ENCODE measurements around the gene GPR162. TPM values are rescaled to one million over a fixed set of nuclear protein-coding genes. Genes with fewer than 3 reads are reported as not detected.

GPR162 gene
- total and polyA plus RNA-seq, 10 of the 15 experiments (the other 5 are each of a cell fraction or from before 2014, with no cell fraction given), result not detected

- Histone ChIP-seq H3K27me3 (replicated peaks in 1 of 2; ENCODE audit: control insufficient read depth in 2 of 2, insufficient read depth in 2 of 2, low read length in 1 of 2) (peaks cover 2 to 4% of the 10 kb centered on the region in 2 experiments; a peak in 3 of 4 replicates), H3K9me3 (replicated peaks; ENCODE audit: control insufficient read depth, insufficient read depth, low read length) (no peaks in the 10 kb centered on the region), H3K4me2 (ENCODE audit: control insufficient read depth, insufficient read depth) (no peak overlapping the region), H3K79me2 (ENCODE audit: control insufficient read depth, insufficient read depth, low read length) (no peaks in the 10 kb centered on the region), H4K20me1 (ENCODE audit: control insufficient read depth, insufficient read depth) (no peaks in the 10 kb centered on the region), H3K27ac (ENCODE audit: control insufficient read depth, insufficient read depth) (no peak overlapping the region), H3K4me3 (no peak overlapping the region), H2AFZ (ENCODE audit: control insufficient read depth, low read depth, low read length) (no peak overlapping the region), H3K36me3 (ENCODE audit: control insufficient read depth in 2 of 2, insufficient read depth in 2 of 2, low read length in 1 of 2) (no peaks in the 10 kb centered on the region), H3K4me1 (ENCODE audit: control insufficient read depth, insufficient read depth, low read length) (peaks cover 4% of the 10 kb centered on the region; the same call in 1 of the 2 replicates), H3K9ac (ENCODE audit: control insufficient read depth, insufficient read depth, low read length) (no peak overlapping the region)
- ChIA-PET POLR2A (interaction anchor here (0.6 to 0.9 kb wide), 2 partner anchors 19 to 36 kb away, joined by 3 to 4 read pairs; no protein-coding TSS in a partner anchor), CTCF (interaction anchor here (0.8 kb wide), 1 partner anchor 8 kb away, joined by 3 read pairs; no protein-coding TSS in a partner anchor), RAD21 (ENCODE audit: unreplicated experiment) (interaction anchor here (0.8 kb wide), 1 partner anchor 63 kb away, joined by 3 read pairs; the partner anchor contains the start of gene MLF2), SMC1A (ENCODE audit: uncharacterized antibody, unreplicated experiment) (no interaction called here)
- TF ChIP-seq, protein P1, sequence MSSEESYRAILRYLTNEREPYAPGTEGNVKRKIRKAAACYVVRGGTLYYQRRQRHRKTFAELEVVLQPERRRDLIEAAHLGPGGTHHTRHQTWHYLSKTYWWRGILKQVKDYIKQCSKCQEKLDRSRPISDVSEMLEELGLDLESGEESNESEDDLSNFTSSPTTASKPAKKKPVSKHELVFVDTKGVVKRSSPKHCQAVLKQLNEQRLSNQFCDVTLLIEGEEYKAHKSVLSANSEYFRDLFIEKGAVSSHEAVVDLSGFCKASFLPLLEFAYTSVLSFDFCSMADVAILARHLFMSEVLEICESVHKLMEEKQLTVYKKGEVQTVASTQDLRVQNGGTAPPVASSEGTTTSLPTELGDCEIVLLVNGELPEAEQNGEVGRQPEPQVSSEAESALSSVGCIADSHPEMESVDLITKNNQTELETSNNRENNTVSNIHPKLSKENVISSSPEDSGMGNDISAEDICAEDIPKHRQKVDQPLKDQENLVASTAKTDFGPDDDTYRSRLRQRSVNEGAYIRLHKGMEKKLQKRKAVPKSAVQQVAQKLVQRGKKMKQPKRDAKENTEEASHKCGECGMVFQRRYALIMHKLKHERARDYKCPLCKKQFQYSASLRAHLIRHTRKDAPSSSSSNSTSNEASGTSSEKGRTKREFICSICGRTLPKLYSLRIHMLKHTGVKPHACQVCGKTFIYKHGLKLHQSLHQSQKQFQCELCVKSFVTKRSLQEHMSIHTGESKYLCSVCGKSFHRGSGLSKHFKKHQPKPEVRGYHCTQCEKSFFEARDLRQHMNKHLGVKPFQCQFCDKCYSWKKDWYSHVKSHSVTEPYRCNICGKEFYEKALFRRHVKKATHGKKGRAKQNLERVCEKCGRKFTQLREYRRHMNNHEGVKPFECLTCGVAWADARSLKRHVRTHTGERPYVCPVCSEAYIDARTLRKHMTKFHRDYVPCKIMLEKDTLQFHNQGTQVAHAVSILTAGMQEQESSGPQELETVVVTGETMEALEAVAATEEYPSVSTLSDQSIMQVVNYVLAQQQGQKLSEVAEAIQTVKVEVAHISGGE (CRISPR knock-in tag; IDR thresholded peaks at IDR 0.05), result no peak
- TF ChIP-seq CUX1 (IDR thresholded peaks at IDR 0.05; ENCODE audit: insufficient replicate concordance, low read depth, low read length) (no peak), KLF5 (IDR thresholded peaks at IDR 0.05; ENCODE audit: partially characterized antibody) (no peak), PML (IDR thresholded peaks at IDR 0.05; ENCODE audit: low read length) (no peak), CREB1 (IDR thresholded peaks at IDR 0.05; ENCODE audit: low read depth) (no peak), MEF2A (IDR thresholded peaks at IDR 0.05; ENCODE audit: insufficient read depth, low read depth, low read length) (no peak)
- DNase-seq (ENCODE audit: low read depth, low spot score), result no peak
- in situ Hi-C loops (cut with MboI), result no loop called here
- intact Hi-C loops (cut with micrococcal nuclease; ENCODE audit: unreplicated experiment), result no loop called here
- 2% methylated on average over 3 of the region's 3 CpGs for WGBS (ENCODE audit: insufficient coverage, insufficient replicate concordance, low lambda C conversion rate, missing lambda C conversion rate)
- no TSS peak for BruUV-seq (replicated peaks)
- ATAC-seq, result no peak
- FAIRE-seq, result no peak
These were observed 5.0 kb upstream of the GPR162 start for GRCh38 chr12:6816598-6816997.

Data from GM12878 (cell line).